Hippocampal formation (tissue), 2 donors: ENCODE measurements around the gene VPS18.

Source experiments
- DNase-seq, 2 donors: peaks; one replicate each; lab custom pipeline; 2025; lab: John Stamatoyannopoulos, UW

VPS18 gene

GRCh38 chr15:40870716-40871115, 23.5 kb upstream of the VPS18 start:
- no peak for DNase-seq

- DNase-seq, result no peak
These were observed 22.3 kb upstream of the VPS18 start for GRCh38 chr15:40871749-40872617.

GRCh38 chr15:40872791-40873693, 21.2 kb upstream of the VPS18 start:
- no peak for DNase-seq

- DNase-seq, result peak in 1 of 2 donors; percentile 11
These were observed 20.3 kb upstream of the VPS18 start, which contains the start of gene RHOV for GRCh38 chr15:40873694-40874561. RHOV (minus strand) TSS chr15:40874234; CDS start chr15:40874139, 95 bp downstream.

- DNase-seq, result no peak
These were observed 18.1 kb upstream of the VPS18 start for GRCh38 chr15:40875991-40876730.

- no peak for DNase-seq
These were observed 16.6 kb upstream of the VPS18 start for GRCh38 chr15:40877694-40878093.

GRCh38 chr15:40878785-40879184, 15.5 kb upstream of the VPS18 start:
- DNase-seq, result no peak

GRCh38 chr15:40879609-40880008, 14.6 kb upstream of the VPS18 start:
- DNase-seq, result no peak

GRCh38 chr15:40881351-40881750, 12.9 kb upstream of the VPS18 start:
- DNase-seq, result no peak

- DNase-seq, result no peak
These were observed 7.7 kb upstream of the VPS18 start for GRCh38 chr15:40886586-40886985.

- no peak for DNase-seq
These were observed 5.1 kb upstream of the VPS18 start for GRCh38 chr15:40889112-40889511.

- no peak for DNase-seq
These were observed 3.1 kb upstream of the VPS18 start for GRCh38 chr15:40891138-40891537.

- DNase-seq, result peak; percentile 22 to 30
These were observed 2.3 kb upstream of the VPS18 start for GRCh38 chr15:40891810-40892446.

- no peak for DNase-seq
These were observed 1.7 kb upstream of the VPS18 start for GRCh38 chr15:40892447-40893012.

- DNase-seq, result no peak
These were observed 1.1 kb upstream of the VPS18 start for GRCh38 chr15:40893019-40893670.

GRCh38 chr15:40894681-40895448, 615 bp downstream of the VPS18 start:
- DNase-seq, result no peak

- DNase-seq, result no peak
These were observed 5.4 kb downstream of the VPS18 start for GRCh38 chr15:40899536-40900207.
